ENCODE results near the gene FRS3.

Gene FRS3

DNA sequence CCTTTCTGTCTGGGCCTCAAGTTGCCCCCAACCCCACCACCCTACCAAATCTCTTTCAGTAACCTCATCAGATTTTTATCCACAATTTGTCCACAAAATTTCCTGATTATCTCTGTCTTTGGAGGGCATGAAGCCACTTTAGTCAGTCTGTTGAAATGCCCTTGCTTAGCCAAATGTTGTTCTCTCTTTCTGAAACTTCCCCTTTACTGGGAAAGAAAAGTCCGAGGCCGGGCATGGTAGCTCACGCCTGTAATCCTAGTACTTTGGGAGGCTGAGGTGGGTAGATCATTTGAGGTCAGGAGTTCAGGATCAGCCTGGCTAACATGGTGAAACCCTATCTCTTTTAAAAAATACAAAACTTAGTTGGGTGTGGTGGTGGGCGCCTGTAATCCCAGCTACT lies 41.6 kb upstream of the FRS3 start:
- Histone ChIP-seq H3K4me2 (ENCODE audit: low read length) (no peak overlapping the region), H4K8ac (ENCODE audit: low read depth, low read length) (no peak overlapping the region), H3K36me3 (ENCODE audit: control insufficient read depth, insufficient read depth, low read length) (no peaks in the 10 kb centered on the region), H3K18ac (ENCODE audit: low read length) (no peak overlapping the region), H3K79me1 (ENCODE audit: low read length) (no peaks in the 10 kb centered on the region), H2BK15ac (replicated peaks; ENCODE audit: low read depth) (no peak overlapping the region), H3K9ac (ENCODE audit: low read length) (no peak overlapping the region), H3K27me3 (ENCODE audit: insufficient read depth, low read length, poor library complexity) (no peaks in the 10 kb centered on the region), H3K4me3 (ENCODE audit: low read length) (no peak overlapping the region), H2BK120ac (ENCODE audit: low read depth, low read length) (no peak overlapping the region), H3K79me2 (ENCODE audit: control insufficient read depth, insufficient read depth, low read length) (no peaks in the 10 kb centered on the region), H3K56ac (ENCODE audit: low read length) (no peak overlapping the region), H4K5ac (ENCODE audit: low read length) (no peak overlapping the region), H3K27ac (ENCODE audit: low read depth, low read length) (no peak overlapping the region), H2AK5ac (ENCODE audit: low read length) (no peak overlapping the region), H3K4me1 (ENCODE audit: control insufficient read depth, low read depth, low read length) (no peaks in the 10 kb centered on the region), H2BK5ac (ENCODE audit: low read length) (no peak overlapping the region), H3K23ac (ENCODE audit: low read length) (no peak overlapping the region), H3K4ac (ENCODE audit: low read depth, low read length) (no peak overlapping the region)
- WGBS (ENCODE audit: extremely low coverage, insufficient coverage, low lambda C conversion rate), result no CpG with 5 or more reads among the region's 4 CpGs
- DNase-seq, result no peak

DNA sequence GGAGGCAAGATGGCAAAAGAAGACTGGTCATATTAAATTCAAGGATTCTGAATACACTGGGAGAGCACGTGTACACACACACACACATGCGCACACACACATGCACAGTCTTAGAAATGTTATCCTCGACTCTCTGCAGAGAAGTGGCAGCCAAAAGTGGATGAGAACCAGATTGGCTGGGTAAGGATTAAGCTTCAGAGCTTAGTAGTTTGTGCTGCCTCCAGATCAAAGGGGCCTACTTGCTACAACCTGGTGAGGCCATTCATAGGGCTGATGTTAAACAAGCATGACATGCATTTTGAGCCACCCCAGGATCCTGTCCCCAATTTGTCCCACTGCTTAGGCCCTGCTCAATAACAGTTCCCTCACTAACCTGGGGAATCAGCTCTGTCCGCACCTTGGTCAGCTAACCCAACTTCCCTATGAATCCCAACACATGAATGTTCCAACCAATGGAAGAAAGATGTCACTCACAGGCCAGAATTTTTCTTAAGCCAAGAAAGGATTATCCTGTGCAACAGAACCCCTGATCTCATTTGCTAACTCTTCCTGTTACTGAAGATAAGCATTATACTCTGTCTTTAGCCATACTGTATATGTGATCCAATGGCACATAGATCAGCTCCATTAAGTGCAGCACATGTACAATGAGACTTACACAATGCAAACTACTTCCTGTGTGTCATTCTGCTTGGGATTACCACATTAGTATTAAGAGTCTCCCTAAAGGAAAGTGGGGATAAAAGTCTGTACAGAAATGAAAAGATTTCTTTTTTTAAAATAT lies 38.8 kb upstream of the FRS3 start:
- no peak overlapping the region for H2BK120ac ChIP-seq (ENCODE audit: low read depth, low read length)
- H2BK15ac ChIP-seq (replicated peaks; ENCODE audit: low read depth), result no peak overlapping the region
- no peak overlapping the region for H3K9ac ChIP-seq (ENCODE audit: low read length)
- H4K5ac ChIP-seq (ENCODE audit: low read length), result no peak overlapping the region
- no peaks in the 10 kb centered on the region for H3K79me2 ChIP-seq (ENCODE audit: control insufficient read depth, insufficient read depth, low read length)
- H3K27ac ChIP-seq (ENCODE audit: low read depth, low read length), result no peak overlapping the region
- no peak overlapping the region for H3K56ac ChIP-seq (ENCODE audit: low read length)
- H3K79me1 ChIP-seq (ENCODE audit: low read length), result no peaks in the 10 kb centered on the region
- H3K18ac ChIP-seq (ENCODE audit: low read length), result no peak overlapping the region
- no peak overlapping the region for H3K4ac ChIP-seq (ENCODE audit: low read depth, low read length)
- H2AK5ac ChIP-seq (ENCODE audit: low read length), result no peak overlapping the region
- H3K23ac ChIP-seq (ENCODE audit: low read length), result no peak overlapping the region
- no peak for DNase-seq
- H3K36me3 ChIP-seq (ENCODE audit: control insufficient read depth, insufficient read depth, low read length), result no peaks in the 10 kb centered on the region
- no peaks in the 10 kb centered on the region for H3K27me3 ChIP-seq (ENCODE audit: insufficient read depth, low read length, poor library complexity)
- no peak overlapping the region for H3K4me3 ChIP-seq (ENCODE audit: low read length)
- WGBS (ENCODE audit: extremely low coverage, insufficient coverage, low lambda C conversion rate), result no CpG with 5 or more reads among the region's 4 CpGs
- no peak overlapping the region for H4K8ac ChIP-seq (ENCODE audit: low read depth, low read length)
- H3K4me1 ChIP-seq (ENCODE audit: control insufficient read depth, low read depth, low read length), result no peaks in the 10 kb centered on the region
- H2BK5ac ChIP-seq (ENCODE audit: low read length), result no peak overlapping the region
- no peak overlapping the region for H3K4me2 ChIP-seq (ENCODE audit: low read length)

DNA sequence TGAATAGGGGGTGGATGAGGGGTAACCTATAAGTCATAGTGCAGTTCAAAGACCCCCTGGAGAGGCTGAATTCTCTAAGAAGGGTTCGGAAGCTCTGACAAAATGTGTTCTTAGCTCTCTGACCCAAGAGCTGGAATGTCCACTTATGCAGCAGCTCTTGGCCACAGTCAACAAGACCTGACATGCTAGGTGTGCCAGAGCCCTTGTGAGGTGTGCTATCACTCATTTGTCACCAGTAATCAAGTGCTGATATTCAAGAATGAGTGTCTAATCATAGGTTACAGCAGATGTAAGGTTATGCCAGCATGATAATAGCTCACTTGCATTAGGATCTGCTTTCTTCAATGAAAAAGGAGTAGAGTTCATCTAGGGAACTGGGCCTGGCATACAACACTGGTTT lies 35.9 kb upstream of the FRS3 start:
- Histone ChIP-seq H4K5ac (ENCODE audit: low read length) (no peak overlapping the region), H3K56ac (ENCODE audit: low read length) (no peak overlapping the region), H2BK5ac (ENCODE audit: low read length) (no peak overlapping the region), H3K9ac (ENCODE audit: low read length) (no peak overlapping the region), H3K18ac (ENCODE audit: low read length) (no peak overlapping the region), H3K79me1 (ENCODE audit: low read length) (no peaks in the 10 kb centered on the region), H4K8ac (ENCODE audit: low read depth, low read length) (no peak overlapping the region), H2BK15ac (replicated peaks; ENCODE audit: low read depth) (no peak overlapping the region), H3K4ac (ENCODE audit: low read depth, low read length) (no peak overlapping the region), H3K4me2 (ENCODE audit: low read length) (no peak overlapping the region), H3K27me3 (ENCODE audit: insufficient read depth, low read length, poor library complexity) (no peaks in the 10 kb centered on the region), H2BK120ac (ENCODE audit: low read depth, low read length) (no peak overlapping the region), H3K4me3 (ENCODE audit: low read length) (no peak overlapping the region), H3K23ac (ENCODE audit: low read length) (no peak overlapping the region), H2AK5ac (ENCODE audit: low read length) (no peak overlapping the region), H3K36me3 (ENCODE audit: control insufficient read depth, insufficient read depth, low read length) (no peaks in the 10 kb centered on the region), H3K4me1 (ENCODE audit: control insufficient read depth, low read depth, low read length) (no peaks in the 10 kb centered on the region), H3K79me2 (ENCODE audit: control insufficient read depth, insufficient read depth, low read length) (no peaks in the 10 kb centered on the region), H3K27ac (ENCODE audit: low read depth, low read length) (no peak overlapping the region)
- no CpG with 5 or more reads among the region's 1 CpG for WGBS (ENCODE audit: extremely low coverage, insufficient coverage, low lambda C conversion rate)
- DNase-seq, result peak; percentile 2

DNA sequence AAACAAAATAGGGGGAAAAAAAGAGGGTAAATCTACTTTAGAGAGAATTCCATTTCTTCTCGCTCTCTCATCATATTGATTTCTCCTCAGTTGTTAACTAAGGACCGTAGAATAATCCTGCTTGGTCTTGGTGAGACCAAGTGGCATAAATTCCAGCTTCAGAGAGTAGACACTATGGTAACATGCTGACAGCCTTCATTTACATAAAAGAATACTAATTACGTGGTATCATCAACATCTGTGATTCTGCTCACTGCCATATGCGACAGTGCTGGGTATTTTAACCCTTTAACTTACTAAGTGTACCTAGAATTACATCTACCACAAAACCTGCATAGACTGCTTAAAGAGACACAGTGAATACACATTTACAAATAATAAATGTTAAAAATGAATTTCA lies 34.9 kb upstream of the FRS3 start:
- Histone ChIP-seq H3K79me1 (ENCODE audit: low read length) (no peaks in the 10 kb centered on the region), H2AK5ac (ENCODE audit: low read length) (no peak overlapping the region), H3K27me3 (ENCODE audit: insufficient read depth, low read length, poor library complexity) (no peaks in the 10 kb centered on the region), H3K56ac (ENCODE audit: low read length) (no peak overlapping the region), H2BK120ac (ENCODE audit: low read depth, low read length) (no peak overlapping the region), H3K4me1 (ENCODE audit: control insufficient read depth, low read depth, low read length) (no peaks in the 10 kb centered on the region), H3K9ac (ENCODE audit: low read length) (no peak overlapping the region), H2BK15ac (replicated peaks; ENCODE audit: low read depth) (no peak overlapping the region), H4K5ac (ENCODE audit: low read length) (no peak overlapping the region), H3K23ac (ENCODE audit: low read length) (no peak overlapping the region), H4K8ac (ENCODE audit: low read depth, low read length) (no peak overlapping the region), H3K4ac (ENCODE audit: low read depth, low read length) (no peak overlapping the region), H3K4me3 (ENCODE audit: low read length) (no peak overlapping the region), H3K4me2 (ENCODE audit: low read length) (no peak overlapping the region), H3K18ac (ENCODE audit: low read length) (no peak overlapping the region), H3K79me2 (ENCODE audit: control insufficient read depth, insufficient read depth, low read length) (no peaks in the 10 kb centered on the region), H3K27ac (ENCODE audit: low read depth, low read length) (no peak overlapping the region), H2BK5ac (ENCODE audit: low read length) (no peak overlapping the region), H3K36me3 (ENCODE audit: control insufficient read depth, insufficient read depth, low read length) (no peaks in the 10 kb centered on the region)
- no peak for DNase-seq
- WGBS (ENCODE audit: extremely low coverage, insufficient coverage, low lambda C conversion rate), result no CpG with 5 or more reads among the region's 4 CpGs

DNA sequence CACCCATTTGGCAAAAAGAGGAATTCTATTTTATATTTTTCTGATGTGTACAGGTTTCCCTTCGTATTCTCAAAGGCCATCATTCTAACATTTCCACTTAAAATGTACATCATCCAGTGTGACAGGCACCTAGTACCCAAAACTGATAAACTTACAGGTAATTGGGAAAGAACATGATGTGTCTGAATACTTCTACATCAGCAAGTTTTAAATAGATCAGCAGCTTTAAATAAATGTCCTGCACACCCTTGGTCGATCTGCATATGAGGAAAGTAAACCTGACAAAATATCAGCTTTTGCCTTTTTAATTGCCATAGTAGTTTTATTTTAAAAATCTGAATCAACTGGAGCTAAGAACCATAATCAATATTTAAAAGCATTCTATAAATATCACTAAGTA lies 34.3 kb upstream of the FRS3 start:
- Histone ChIP-seq H2AK5ac (ENCODE audit: low read length) (no peak overlapping the region), H3K36me3 (ENCODE audit: control insufficient read depth, insufficient read depth, low read length) (no peaks in the 10 kb centered on the region), H3K18ac (ENCODE audit: low read length) (no peak overlapping the region), H3K4ac (ENCODE audit: low read depth, low read length) (no peak overlapping the region), H3K27me3 (ENCODE audit: insufficient read depth, low read length, poor library complexity) (no peaks in the 10 kb centered on the region), H2BK5ac (ENCODE audit: low read length) (no peak overlapping the region), H3K27ac (ENCODE audit: low read depth, low read length) (no peak overlapping the region), H2BK120ac (ENCODE audit: low read depth, low read length) (no peak overlapping the region), H3K9ac (ENCODE audit: low read length) (no peak overlapping the region), H3K79me1 (ENCODE audit: low read length) (no peaks in the 10 kb centered on the region), H4K8ac (ENCODE audit: low read depth, low read length) (no peak overlapping the region), H3K4me2 (ENCODE audit: low read length) (no peak overlapping the region), H4K5ac (ENCODE audit: low read length) (no peak overlapping the region), H3K56ac (ENCODE audit: low read length) (no peak overlapping the region), H3K4me3 (ENCODE audit: low read length) (no peak overlapping the region), H3K23ac (ENCODE audit: low read length) (no peak overlapping the region), H2BK15ac (replicated peaks; ENCODE audit: low read depth) (no peak overlapping the region), H3K79me2 (ENCODE audit: control insufficient read depth, insufficient read depth, low read length) (no peaks in the 10 kb centered on the region), H3K4me1 (ENCODE audit: control insufficient read depth, low read depth, low read length) (no peaks in the 10 kb centered on the region)
- no peak for DNase-seq
- no CpG with 5 or more reads among the region's 2 CpGs for WGBS (ENCODE audit: extremely low coverage, insufficient coverage, low lambda C conversion rate)

DNA sequence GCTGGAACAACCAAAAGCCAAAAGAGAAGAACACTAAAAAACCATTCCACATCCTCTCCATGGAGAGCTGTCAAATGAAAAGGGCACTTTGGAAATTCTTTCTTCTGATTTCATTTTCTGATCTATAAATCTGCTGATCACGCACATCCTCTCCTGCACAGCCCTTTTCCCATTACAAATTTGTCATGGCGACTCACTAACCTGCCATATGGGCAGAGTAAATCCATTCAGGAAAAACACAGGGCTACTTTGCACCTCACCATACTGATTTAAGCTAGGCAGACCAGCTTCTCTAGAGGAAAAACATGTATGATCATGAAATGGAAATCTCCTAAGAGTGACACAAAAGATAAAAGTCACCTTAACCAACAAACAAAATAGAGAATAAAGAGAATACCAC lies 33.8 kb upstream of the FRS3 start:
- WGBS (ENCODE audit: extremely low coverage, insufficient coverage, low lambda C conversion rate), result no CpG with 5 or more reads among the region's 2 CpGs
- Histone ChIP-seq H3K79me2 (ENCODE audit: control insufficient read depth, insufficient read depth, low read length) (no peaks in the 10 kb centered on the region), H3K27me3 (ENCODE audit: insufficient read depth, low read length, poor library complexity) (no peaks in the 10 kb centered on the region), H3K23ac (ENCODE audit: low read length) (no peak overlapping the region), H3K9ac (ENCODE audit: low read length) (no peak overlapping the region), H3K27ac (ENCODE audit: low read depth, low read length) (no peak overlapping the region), H2BK120ac (ENCODE audit: low read depth, low read length) (no peak overlapping the region), H3K4me3 (ENCODE audit: low read length) (no peak overlapping the region), H3K4ac (ENCODE audit: low read depth, low read length) (no peak overlapping the region), H2AK5ac (ENCODE audit: low read length) (no peak overlapping the region), H3K36me3 (ENCODE audit: control insufficient read depth, insufficient read depth, low read length) (no peaks in the 10 kb centered on the region), H3K4me1 (ENCODE audit: control insufficient read depth, low read depth, low read length) (no peaks in the 10 kb centered on the region), H3K79me1 (ENCODE audit: low read length) (no peaks in the 10 kb centered on the region), H3K18ac (ENCODE audit: low read length) (no peak overlapping the region), H2BK15ac (replicated peaks; ENCODE audit: low read depth) (no peak overlapping the region), H4K8ac (ENCODE audit: low read depth, low read length) (no peak overlapping the region), H4K5ac (ENCODE audit: low read length) (no peak overlapping the region), H3K4me2 (ENCODE audit: low read length) (no peak overlapping the region), H2BK5ac (ENCODE audit: low read length) (no peak overlapping the region), H3K56ac (ENCODE audit: low read length) (no peak overlapping the region)
- DNase-seq, result no peak
